Measurements from ENCODE around the gene LRRC8B. TPM values are rescaled to one million over a fixed set of nuclear protein-coding genes. Genes with fewer than 3 reads are reported as not detected.

LRRC8B gene
- total RNA-seq, 1 experiment from 2014 or later: 15.0 TPM

- Histone ChIP-seq H2AFZ (peak overlapping the region; percentile 95), H3K36me3 (ENCODE audit: low read depth) (0 out of 2 replicates have a peak, but pooled peaks cover 4% of the 10 kb centered on the region), H3K9me3 (ENCODE audit: insufficient read depth, low read depth) (no peaks in the 10 kb centered on the region), H4K20me1 (ENCODE audit: insufficient read depth) (no peaks in the 10 kb centered on the region), H3K4me2 (peak overlapping the region; percentile 82), H3F3A (ENCODE audit: insufficient read depth, low read depth) (peaks cover 12% of the 10 kb centered on the region; the same call in 1 of the 2 replicates), H3K9me2 (ENCODE audit: insufficient read depth) (no peaks in the 10 kb centered on the region), H3K4me3 (peak overlapping the region; percentile 77), H3K4me1 (replicated peaks; ENCODE audit: insufficient read depth) (peaks cover 36% of the 10 kb centered on the region), H3K27me3 (ENCODE audit: insufficient read depth, low read depth) (no peaks in the 10 kb centered on the region), H3K79me2 (ENCODE audit: low read depth) (peaks cover 42% of the 10 kb centered on the region), H3K27ac (peak overlapping the region; percentile 92)
- POLR2A ChIA-PET (ENCODE audit: unreplicated experiment): interaction anchor here (0.7 kb wide), 1 partner anchor 469 kb away, joined by 4 read pairs; no protein-coding TSS in a partner anchor
- TF ChIP-seq CTCF (conservative IDR thresholded peaks at IDR 0.05): no peak
- no peak for TF ChIP-seq EZH2 (IDR thresholded peaks at IDR 0.05; ENCODE audit: low read depth)
- TSS peak; percentile 80 for BruUV-seq (replicated peaks)
- peak in 1 of 2 experiments; percentile 77 for DNase-seq
- intact Hi-C loops (cut with micrococcal nuclease; ENCODE audit: unreplicated experiment): loop anchor here (2.0 kb wide), 2 partner anchors 23 to 239 kb away; no protein-coding TSS in a partner anchor
- CTCF ChIA-PET: interaction anchor here (0.6 kb wide), 1 partner anchor 257 kb away, joined by 7 read pairs; no protein-coding TSS in a partner anchor
These were observed 859 bp upstream of the LRRC8B start for GRCh38 chr1:89523572-89524368.

GRCh38 chr1:89525169-89525855, 683 bp downstream of the LRRC8B start:
- Histone ChIP-seq H4K20me1 (ENCODE audit: insufficient read depth) (no peaks in the 10 kb centered on the region), H3K4me1 (replicated peaks; ENCODE audit: insufficient read depth) (peaks cover 36% of the 10 kb centered on the region), H3K27ac (peak overlapping the region; percentile 92), H2AFZ (peak overlapping the region; percentile 95), H3K36me3 (ENCODE audit: low read depth) (0 out of 2 replicates have a peak, but pooled peaks cover 10% of the 10 kb centered on the region), H3K9me2 (ENCODE audit: insufficient read depth) (no peaks in the 10 kb centered on the region), H3F3A (ENCODE audit: insufficient read depth, low read depth) (peaks cover 12% of the 10 kb centered on the region; the same call in 1 of the 2 replicates), H3K27me3 (ENCODE audit: insufficient read depth, low read depth) (no peaks in the 10 kb centered on the region), H3K79me2 (ENCODE audit: low read depth) (peaks cover 53% of the 10 kb centered on the region), H3K4me3 (peak overlapping the region; percentile 77), H3K9me3 (ENCODE audit: insufficient read depth, low read depth) (no peaks in the 10 kb centered on the region), H3K4me2 (peak overlapping the region; percentile 82)
- TSS peak; percentile 37 for BruUV-seq (replicated peaks)
- ChIA-PET POLR2A (ENCODE audit: unreplicated experiment) (no interaction called here), CTCF (no interaction called here)
- peak; percentile 34; the same call in 1 of the 2 replicates for TF ChIP-seq CTCF (conservative IDR thresholded peaks at IDR 0.05)
- no peak for TF ChIP-seq EZH2 (IDR thresholded peaks at IDR 0.05; ENCODE audit: low read depth)
- peak in 1 of 2 experiments; percentile 63 for DNase-seq
- intact Hi-C loops (cut with micrococcal nuclease; ENCODE audit: unreplicated experiment): loop anchor here (2.0 to 5.0 kb wide), 3 partner anchors 21 to 237 kb away; no protein-coding TSS in a partner anchor

GRCh38 chr1:89527256-89527655, 2.6 kb downstream of the LRRC8B start:
- Histone ChIP-seq H3K9me2 (ENCODE audit: insufficient read depth) (no peaks in the 10 kb centered on the region), H3K4me2 (peak overlapping the region; percentile 82), H4K20me1 (ENCODE audit: insufficient read depth) (no peaks in the 10 kb centered on the region), H3K4me1 (replicated peaks; ENCODE audit: insufficient read depth) (peaks cover 36% of the 10 kb centered on the region), H3K27ac (no peak overlapping the region), H3K9me3 (ENCODE audit: insufficient read depth, low read depth) (no peaks in the 10 kb centered on the region), H3K36me3 (ENCODE audit: low read depth) (0 out of 2 replicates have a peak, but pooled peaks cover 13% of the 10 kb centered on the region), H3K4me3 (no peak overlapping the region), H3F3A (ENCODE audit: insufficient read depth, low read depth) (peaks cover 12% of the 10 kb centered on the region; the same call in 1 of the 2 replicates), H3K79me2 (ENCODE audit: low read depth) (peaks cover 72% of the 10 kb centered on the region), H3K27me3 (ENCODE audit: insufficient read depth, low read depth) (no peaks in the 10 kb centered on the region), H2AFZ (no peak overlapping the region)
- TF ChIP-seq EZH2 (IDR thresholded peaks at IDR 0.05; ENCODE audit: low read depth): no peak
- no peak for TF ChIP-seq CTCF (conservative IDR thresholded peaks at IDR 0.05)
- no TSS peak for BruUV-seq (replicated peaks)
- ChIA-PET CTCF (no interaction called here), POLR2A (ENCODE audit: unreplicated experiment) (no interaction called here)
- intact Hi-C loops (cut with micrococcal nuclease; ENCODE audit: unreplicated experiment): loop anchor here (5.0 kb wide), 1 partner anchor 80 kb away; no protein-coding TSS in a partner anchor
- DNase-seq: no peak
